Hematopoietic multipotent progenitor cell treated with erythropoietin and hydrocortisone succinate and interleukin-3 and kit ligand, for 4 days (in vitro differentiated cells): ENCODE measurements around the gene CMTM3.
"Not testable (repeated sequence)": the region's sequence is repeated elsewhere in the genome, so short reads cannot be mapped to it uniquely, and the experiment has no call there.

ENCODE experiments used
- DNase-seq: peaks from one replicate; pipeline ENCODE4 v3.0.0-alpha.2; 2015

CMTM3 gene

GRCh38 chr16:66585481-66586239 lies 18.8 kb upstream of the CMTM3 start:
- no peak for DNase-seq

- DNase-seq, result no peak
Observed at GRCh38 chr16:66587881-66588600, 16.5 kb upstream of the CMTM3 start.

GRCh38 chr16:66588981-66589713 lies 15.4 kb upstream of the CMTM3 start:
- peak; percentile 93 for DNase-seq

- no peak for DNase-seq
Observed at GRCh38 chr16:66590322-66590721, 14.2 kb upstream of the CMTM3 start.

GRCh38 chr16:66591018-66591417 lies 13.5 kb upstream of the CMTM3 start:
- no peak for DNase-seq

GRCh38 chr16:66592241-66592640 lies 12.3 kb upstream of the CMTM3 start:
- DNase-seq, result no peak

- DNase-seq, result no peak
Observed at GRCh38 chr16:66592814-66593213, 11.7 kb upstream of the CMTM3 start.

GRCh38 chr16:66594739-66595138 lies 9.8 kb upstream of the CMTM3 start:
- DNase-seq, result no peak

- DNase-seq, result not testable (repeated sequence)
Observed at GRCh38 chr16:66596559-66596958, 7.9 kb upstream of the CMTM3 start.

- DNase-seq, result no peak
Observed at GRCh38 chr16:66596986-66597848, 7.3 kb upstream of the CMTM3 start.

GRCh38 chr16:66598111-66598510 lies 6.4 kb upstream of the CMTM3 start:
- DNase-seq, result no peak

GRCh38 chr16:66599726-66600125 lies 4.8 kb upstream of the CMTM3 start:
- no peak for DNase-seq

GRCh38 chr16:66600477-66600876 lies 4.0 kb upstream of the CMTM3 start:
- no peak for DNase-seq

- no peak for DNase-seq
Observed at GRCh38 chr16:66601471-66601870, 3.0 kb upstream of the CMTM3 start.

- peak; percentile 79 for DNase-seq
Observed at GRCh38 chr16:66603537-66604375, 748 bp upstream of the CMTM3 start.

GRCh38 chr16:66605177-66605978 lies 874 bp downstream of the CMTM3 start:
- DNase-seq, result peak; percentile 41

GRCh38 chr16:66605979-66606751 lies 1.7 kb downstream of the CMTM3 start:
- DNase-seq, result no peak

GRCh38 chr16:66608241-66609138 lies 4.0 kb downstream of the CMTM3 start:
- DNase-seq, result peak; percentile 91

- DNase-seq, result no peak
Observed at GRCh38 chr16:66609139-66609510, 4.6 kb downstream of the CMTM3 start.
